Spleen (tissue), 11 donors: ENCODE data around the gene BLMH. TPM values are rescaled to one million over a fixed set of nuclear protein-coding genes. Genes with fewer than 3 reads are reported as not detected.
A peak's percentile ranks its signal among the peaks of the same experiment; 100 is the strongest.

ENCODE experiments used
- DNase-seq: peaks from one replicate; pipeline ENCODE4 v3.0.0-alpha.2; 2020
- H3K27ac ChIP-seq, 8 donors: fragments of 200-600 bp; sonication (generic) in 7 of 8; 1 replicate in 4 of 8; 2 replicates in 4 of 8; pipeline versions ENCODE4 v1.5.0 to v1.8.0; 2016 to 2021; ENCODE audit warnings: inconsistent platforms in 4 of 8, mild to moderate bottlenecking in 4 of 8, moderate library complexity in 1 of 8
- H3K27me3 ChIP-seq, 7 donors: fragments of 200-600 bp; sonication (generic) in 6 of 7; replicated peaks in 1 of 7; 1 replicate in 4 of 7; 2 replicates in 3 of 7; pipeline versions ENCODE4 v1.5.0 to v1.8.0; 2016 to 2021; ENCODE audit warnings: inconsistent platforms in 3 of 7, mild to moderate bottlenecking in 1 of 7
- H3K36me3 ChIP-seq, 6 donors: fragments of 200-600 bp; sonication (generic) in 5 of 6; 1 replicate in 4 of 6; 2 replicates in 2 of 6; pipeline versions ENCODE4 v1.5.0 to v1.8.0; 2016 to 2021; ENCODE audit warnings: inconsistent platforms in 2 of 6
- H3K4me1 ChIP-seq, 6 donors: fragments of 200-600 bp; sonication (generic) in 5 of 6; 1 replicate in 3 of 6; 2 replicates in 3 of 6; pipeline versions ENCODE4 v1.5.0 to v1.8.0; 2016 to 2021; ENCODE audit warnings: inconsistent platforms in 3 of 6
- H3K4me3 ChIP-seq, 8 donors: fragments of 200-600 bp; sonication (generic) in 7 of 8; 1 replicate in 4 of 8; 2 replicates in 4 of 8; pipeline versions ENCODE4 v1.5.0 to v1.8.0; 2016 to 2021; ENCODE audit warnings: inconsistent platforms in 4 of 8, mild to moderate bottlenecking in 4 of 8, moderate library complexity in 2 of 8
- H3K9me3 ChIP-seq, 8 donors: fragments of 200-600 bp; sonication (generic) in 7 of 8; 1 replicate in 4 of 8; 2 replicates in 4 of 8; pipeline versions ENCODE4 v1.5.0 to v1.8.0; 2016 to 2021; ENCODE audit warnings: inconsistent platforms in 4 of 8
- CTCF ChIP-seq, 11 experiments: fragments of 200-600 bp in 7 of 11; fragments of 450-650 bp in 4 of 11; sonication (generic) in 4 of 11; IDR thresholded peaks in 8 of 11; conservative IDR thresholded peaks in 3 of 11; 1 replicate in 7 of 11; 2 replicates in 4 of 11; pipeline versions ENCODE4 v1.4.0 to v1.8.0; 2016 to 2021; ENCODE audit warnings: antibody characterized with exemption in 11 of 11, inconsistent platforms in 4 of 11, mild to moderate bottlenecking in 1 of 11
- POLR2A ChIP-seq, 3 donors: fragments of 450-650 bp; IDR thresholded peaks; one replicate each; pipeline ENCODE4 v1.5.1; 2017; ENCODE audit warnings: antibody characterized with exemption in 3 of 3, mild to moderate bottlenecking in 1 of 3
- POLR2AphosphoS5 ChIP-seq, 3 donors: sonication (generic); formaldehyde crosslinking; IDR thresholded peaks; one replicate each; pipeline ENCODE4 v1.5.1; 2017; ENCODE audit warnings: antibody characterized with exemption in 3 of 3
- WGBS, 5 donors: extraction: QIAGEN DNeasy Blood & Tissue Kit in 3 of 5; methylation state at CpG; one replicate each; pipeline versions ENCODE4 v1.1.5 to v1.1.7; 2013 to 2018; 5-methylcytosine and 5-hydroxymethylcytosine counted together
- intact Hi-C: fragments of 100-400 bp; cut with DNase I; formaldehyde crosslinking; loops from one replicate; pipeline ENCODE4 v1.15.0; 2023; ENCODE audit warnings: low total_unique reads
- polyA plus RNA-seq, 3 donors: library from polyadenylated mRNA; stranded (reverse); fragments of 200-250 nt; gene quantifications; one replicate each; pipeline ENCODE4 v1.2.1, GENCODE V29; 2013
- total RNA-seq, 7 donors: library from RNA; depleted of rRNA in 3 of 7; stranded (reverse); fragments of >200 nt in 3 of 7; fragmentation: NEBNext Ultra II Directional in 4 of 7; extraction: Animal tissue kit (Norgen Biotek cat#: 25700) in 4 of 7; gene quantifications; one replicate each; pipeline versions ENCODE4 v1.1.0 to v1.2.1, GENCODE V29; 2016 to 2021
- donor health status: healthy with polysubstance abuse.
- donor health status: DM: no; HTN: no; CAD: no; lungs with moderate emphysema.
- donor health status: DM: no; HTN: no; CAD: no.
- donor health status: Bipolar disorder and iron deficiency.
- donor health status: healthy.
- donor health status: DM: no; HTN: no; CAD: no.
- donor health status: DM: yes; HTN: yes; CAD: no.

Gene BLMH
- total and polyA plus RNA-seq, 10 donors = 15.6 to 35.5 (median 28.7) TPM

- intact Hi-C loops = no loop called here
- H3K4me1 ChIP-seq = peaks cover 0 to 9% (median 7%) of the 10 kb centered on the region in 6 donors
- H3K4me3 ChIP-seq = no peak overlapping the region
- H3K27ac ChIP-seq = no peak overlapping the region
- TF ChIP-seq POLR2A (IDR thresholded peaks at IDR 0.05) (no peak), CTCF (IDR thresholded peaks at IDR 0.05 in 8 of 11, conservative IDR thresholded peaks at IDR 0.05 in 3 of 11) (no peak), POLR2AphosphoS5 (IDR thresholded peaks at IDR 0.05) (no peak)
- no peak for DNase-seq
- H3K36me3 ChIP-seq = no peaks in the 10 kb centered on the region
- H3K27me3 ChIP-seq = peaks cover 0 to 3% (median 0%) of the 10 kb centered on the region in 7 donors
- no peaks in the 10 kb centered on the region for H3K9me3 ChIP-seq
- WGBS, 5 donors = 71 to 81% (median 77%) methylated on average over 3 of the region's 3 CpGs
Observed at GRCh38 chr17:30304778-30305177, 13.0 kb upstream of the BLMH start.

- no peak overlapping the region for H3K4me3 ChIP-seq
- WGBS, 5 donors = 70 to 81% (median 72%) methylated on average over 3 of the region's 3 CpGs
- H3K27ac ChIP-seq = no peak overlapping the region
- no peaks in the 10 kb centered on the region for H3K9me3 ChIP-seq
- intact Hi-C loops = no loop called here
- TF ChIP-seq POLR2A (IDR thresholded peaks at IDR 0.05) = no peak
- no peak for TF ChIP-seq POLR2AphosphoS5 (IDR thresholded peaks at IDR 0.05)
- no peak for TF ChIP-seq CTCF (IDR thresholded peaks at IDR 0.05 in 8 of 11, conservative IDR thresholded peaks at IDR 0.05 in 3 of 11)
- H3K4me1 ChIP-seq = peaks cover 0 to 9% (median 7%) of the 10 kb centered on the region in 6 donors
- DNase-seq = no peak
- no peaks in the 10 kb centered on the region for H3K36me3 ChIP-seq
- peaks cover 0 to 3% (median 0%) of the 10 kb centered on the region in 7 donors for H3K27me3 ChIP-seq
Observed at GRCh38 chr17:30302241-30302640, 10.5 kb upstream of the BLMH start.

- Histone ChIP-seq H3K36me3 (no peaks in the 10 kb centered on the region), H3K4me3 (no peak overlapping the region), H3K27ac (peak overlapping the region in 2 of 8 donors; percentile 20 to 32), H3K4me1 (peaks cover 0 to 9% (median 7%) of the 10 kb centered on the region in 6 donors), H3K9me3 (no peaks in the 10 kb centered on the region), H3K27me3 (peaks cover 0 to 3% (median 0%) of the 10 kb centered on the region in 7 donors)
- TF ChIP-seq CTCF (IDR thresholded peaks at IDR 0.05 in 8 of 11, conservative IDR thresholded peaks at IDR 0.05 in 3 of 11) (no peak), POLR2A (IDR thresholded peaks at IDR 0.05) (no peak)
- intact Hi-C loops = no loop called here
- no peak for DNase-seq
Observed at GRCh38 chr17:30300818-30301217, 9.1 kb upstream of the BLMH start.

GRCh38 chr17:30299000-30299399 lies 7.3 kb upstream of the BLMH start:
- DNase-seq = no peak
- Histone ChIP-seq H3K9me3 (no peaks in the 10 kb centered on the region), H3K27ac (no peak overlapping the region), H3K4me3 (no peak overlapping the region), H3K4me1 (peaks cover 0 to 9% (median 7%) of the 10 kb centered on the region in 6 donors), H3K36me3 (no peaks in the 10 kb centered on the region), H3K27me3 (no peaks in the 10 kb centered on the region)
- intact Hi-C loops = no loop called here
- TF ChIP-seq POLR2AphosphoS5 (IDR thresholded peaks at IDR 0.05) (no peak), CTCF (IDR thresholded peaks at IDR 0.05 in 8 of 11, conservative IDR thresholded peaks at IDR 0.05 in 3 of 11) (no peak), POLR2A (IDR thresholded peaks at IDR 0.05) (no peak)
- 75 to 97% (median 92%) methylated on average over 1 of the region's 1 CpG for WGBS, 5 donors
